GM15510 (cell line): ENCODE results near the gene IFITM2.

ENCODE experiments used
- POLR2A ChIP-seq: IDR thresholded peaks from 3 replicates; pipeline ENCODE4 v1.6.1; 2011; ENCODE audit warnings: borderline replicate concordance; ENCODE audit not compliant: insufficient read length; ENCODE audit errors: extremely low read depth

Gene IFITM2

DNA sequence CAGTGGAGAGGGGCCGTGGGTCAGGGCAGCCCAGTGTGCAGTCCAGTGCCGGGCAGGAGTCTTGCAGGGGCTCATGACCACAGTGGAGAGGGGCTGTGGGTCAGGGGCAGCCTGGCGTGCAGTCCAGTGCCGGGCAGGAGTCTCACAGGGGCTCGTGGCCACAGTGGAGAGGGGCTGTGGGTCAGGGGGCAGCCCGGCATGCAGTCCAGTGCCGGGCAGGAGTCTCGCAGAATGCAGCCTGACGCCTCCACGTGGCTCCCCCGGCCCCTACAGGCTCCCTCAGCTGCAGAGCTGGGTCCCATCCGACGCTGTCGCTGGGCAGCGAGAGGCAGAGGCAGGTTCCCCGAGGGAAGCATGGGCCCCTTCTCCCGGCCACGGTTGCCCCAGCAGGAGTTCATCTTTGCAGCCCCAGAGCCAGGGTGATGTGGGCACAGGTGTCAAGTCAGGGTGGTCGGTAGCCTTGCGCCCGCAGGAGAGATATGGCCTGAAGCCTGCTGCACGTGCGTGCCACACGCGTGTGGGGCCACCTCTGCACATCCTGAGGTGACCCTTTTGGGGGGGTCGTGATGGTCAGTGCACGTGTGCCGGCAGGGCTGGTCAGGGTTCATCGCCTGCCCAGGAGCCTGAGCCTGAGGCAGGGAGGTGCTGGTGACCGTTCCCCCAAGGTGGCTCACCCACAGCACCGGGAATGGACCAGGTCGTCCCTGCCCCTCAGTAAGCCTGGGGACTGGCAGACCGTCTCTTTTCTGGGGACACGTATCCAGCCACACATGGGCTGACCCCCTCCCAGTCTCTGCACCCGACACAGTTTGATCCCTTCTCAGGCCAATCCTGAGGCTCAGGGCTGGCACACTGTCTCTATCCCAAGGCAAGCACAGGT is 11.2 kb upstream of the IFITM2 start:
- TF ChIP-seq POLR2A, result no peak

DNA sequence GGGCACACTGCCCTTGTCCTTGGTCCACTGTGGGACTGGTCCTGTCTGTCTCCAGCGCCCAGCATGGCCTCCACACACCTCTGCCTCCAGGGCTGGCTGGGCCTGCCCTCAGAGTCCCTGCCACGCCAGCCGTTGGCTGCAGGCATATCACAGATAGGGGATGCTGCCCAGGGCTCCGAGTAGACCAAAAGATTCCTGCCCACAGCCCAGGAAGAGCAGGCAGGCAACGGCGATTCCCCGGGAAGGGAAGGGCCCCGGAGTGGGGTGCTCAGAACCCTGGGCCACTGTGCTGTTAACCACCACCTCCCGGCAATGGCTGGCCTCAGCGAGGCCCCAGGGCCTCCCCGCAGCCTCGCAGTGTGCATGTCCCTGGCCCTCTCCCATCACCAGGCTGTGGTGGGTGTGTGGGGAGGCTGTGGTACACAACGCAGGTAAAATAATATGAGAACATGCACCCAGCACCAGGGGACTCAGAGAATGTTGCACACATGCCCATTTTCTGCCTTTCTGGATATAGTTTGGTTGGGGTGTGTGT is 10.5 kb upstream of the IFITM2 start:
- no peak for TF ChIP-seq POLR2A

DNA sequence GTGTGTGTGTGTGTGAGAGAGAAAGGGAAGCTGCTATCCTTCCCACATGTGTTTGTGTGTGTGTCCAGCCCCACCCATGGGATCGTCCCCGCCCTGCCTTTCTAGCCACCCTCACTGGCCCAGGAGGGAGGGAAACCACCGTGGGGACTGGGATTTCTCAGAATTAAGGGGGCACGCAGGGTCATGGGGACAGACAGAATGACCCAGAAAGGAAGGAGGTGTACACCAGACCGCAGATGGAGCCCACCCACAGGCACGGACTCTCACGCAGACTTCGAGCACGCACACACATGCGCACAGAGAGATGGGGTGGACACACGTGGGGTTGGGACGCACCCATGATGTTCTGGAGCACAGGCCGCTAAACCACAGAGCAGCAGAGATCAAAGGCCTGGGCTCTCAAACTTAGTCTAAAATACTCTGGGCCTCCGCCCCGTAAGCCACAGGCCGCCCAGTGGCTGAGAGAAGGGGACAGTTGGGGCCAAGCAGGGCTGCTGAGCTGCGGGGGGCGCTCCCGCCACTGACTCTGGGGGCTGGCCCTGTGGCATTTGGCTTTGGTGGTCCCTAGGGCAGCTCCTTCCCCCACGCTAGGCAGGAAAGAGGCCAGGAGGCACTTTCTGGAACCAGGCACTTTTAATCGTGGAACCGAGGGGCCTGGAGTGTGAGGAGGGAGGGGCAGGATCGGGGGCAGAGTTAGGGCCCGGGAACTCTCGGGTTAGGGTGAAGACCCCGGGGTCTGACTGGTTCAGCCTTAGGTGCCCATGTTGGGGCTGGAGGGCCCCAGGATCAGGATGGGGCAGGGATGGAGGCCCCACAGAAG is 9.8 kb upstream of the IFITM2 start:
- TF ChIP-seq POLR2A, result no peak

DNA sequence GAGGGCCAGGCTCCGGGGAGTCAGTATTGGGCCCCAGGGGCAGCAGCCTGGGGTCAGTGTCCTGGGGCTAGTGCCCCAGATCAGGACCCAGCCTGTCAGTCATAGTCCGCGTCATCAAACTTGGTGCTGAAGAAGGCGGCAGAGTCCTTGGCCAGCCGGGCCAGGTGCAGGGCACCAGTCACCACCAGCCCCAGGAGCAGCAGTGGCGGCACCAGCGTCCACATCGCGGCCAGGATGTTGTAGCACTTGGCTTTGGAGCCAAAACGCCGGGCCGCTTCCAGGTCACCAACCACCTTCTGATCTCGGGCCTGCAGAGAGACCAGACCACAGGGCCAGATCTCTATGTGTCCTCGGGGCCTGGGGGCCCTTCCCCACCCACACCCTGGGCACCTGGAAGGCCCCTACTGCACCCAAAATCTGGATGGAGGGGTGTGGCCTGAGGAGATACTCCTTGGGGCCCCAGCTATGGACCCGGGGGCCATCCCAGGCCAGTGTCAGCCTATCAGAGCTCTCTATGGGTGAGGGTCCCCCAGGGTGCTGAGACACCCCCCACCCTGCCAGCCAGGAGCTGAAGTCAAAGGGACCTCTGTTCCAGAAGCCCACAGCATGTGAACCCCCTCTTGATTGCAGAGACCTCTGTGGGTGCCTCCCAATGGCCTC is 9.1 kb upstream of the IFITM2 start:
- no peak for TF ChIP-seq POLR2A

DNA sequence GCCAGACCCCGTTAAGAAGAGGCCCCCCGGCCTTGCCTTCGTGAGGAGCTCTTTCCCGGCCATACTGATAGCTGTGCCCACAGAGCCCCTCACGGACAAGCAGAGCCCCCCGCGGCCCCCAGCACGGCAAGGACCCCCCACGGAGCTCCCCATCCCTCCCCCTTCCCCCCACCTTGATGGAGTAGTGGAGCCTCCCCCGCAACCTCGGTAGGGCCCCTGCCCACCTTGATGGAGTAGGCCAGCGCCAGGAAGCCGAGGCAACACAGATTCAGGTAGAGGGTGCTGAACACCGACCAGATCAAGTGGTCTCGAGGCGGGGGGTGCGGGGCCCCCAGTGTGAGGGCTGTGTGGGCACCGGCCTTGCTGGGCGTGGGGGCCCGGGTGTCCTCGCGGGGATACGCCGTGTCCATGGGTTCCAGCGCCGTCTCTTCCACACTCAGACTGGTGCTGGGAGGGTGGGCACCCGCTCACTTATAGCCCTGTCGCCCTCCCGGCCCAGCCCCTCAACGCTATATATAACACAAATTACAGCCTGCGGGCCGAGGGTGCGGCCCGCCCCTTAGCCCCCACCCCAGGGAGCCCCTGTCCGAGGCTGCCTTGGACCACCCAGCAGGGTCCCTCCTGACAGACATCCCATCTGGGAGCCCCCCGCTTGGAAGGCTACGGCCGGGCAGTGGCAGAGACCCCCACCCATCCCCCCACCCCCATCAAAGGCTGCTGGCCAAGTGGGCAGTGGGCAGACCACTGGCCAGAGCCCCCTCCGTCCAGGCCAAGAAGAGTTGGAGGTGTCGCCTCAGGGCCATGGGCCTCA is 8.3 kb upstream of the IFITM2 start, which contains the start of gene IFITM5:
Gene IFITM5 (minus strand): TSS at position 446 of the 811 bp plus-strand sequence. CDS start 36 bp downstream, at position 410.
- no peak for TF ChIP-seq POLR2A

DNA sequence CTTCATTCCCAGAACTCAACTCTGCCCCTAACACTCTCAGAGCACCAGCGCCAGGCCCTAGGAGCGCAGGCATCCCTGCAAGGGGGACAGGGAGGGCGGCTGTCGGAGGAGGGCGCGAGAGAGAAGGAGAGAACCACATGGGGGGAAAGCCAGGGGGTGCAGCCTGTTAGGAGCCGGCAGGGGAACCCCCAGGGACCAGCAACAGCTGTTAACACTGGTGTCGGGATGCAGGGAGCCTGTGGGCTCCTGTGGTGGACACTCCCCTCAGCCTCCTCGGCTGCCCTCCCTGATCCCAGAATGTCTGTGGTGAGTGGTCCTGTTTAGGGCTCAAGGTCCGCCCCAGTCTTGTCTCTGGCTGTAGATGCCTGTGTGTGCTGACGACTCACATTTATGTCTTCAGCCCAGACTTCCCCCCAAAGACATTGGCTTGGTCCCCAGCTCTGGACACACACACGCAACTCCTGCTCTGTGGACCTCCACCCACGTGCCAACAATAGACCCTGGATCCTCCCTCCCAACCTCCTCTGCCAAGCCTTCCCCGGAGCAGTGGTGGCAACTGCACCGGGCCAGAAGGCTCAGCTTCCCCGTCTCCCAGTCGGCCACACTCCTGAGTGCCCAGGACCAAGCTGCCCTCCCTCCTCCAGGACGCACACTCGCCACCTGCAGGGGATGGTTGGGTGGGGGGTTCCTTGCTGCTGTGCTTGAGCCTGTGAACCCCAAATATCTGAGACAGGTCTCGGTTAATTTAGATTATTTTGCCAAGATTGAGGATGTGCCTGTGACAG is 7.5 kb upstream of the IFITM2 start:
- no peak for TF ChIP-seq POLR2A

DNA sequence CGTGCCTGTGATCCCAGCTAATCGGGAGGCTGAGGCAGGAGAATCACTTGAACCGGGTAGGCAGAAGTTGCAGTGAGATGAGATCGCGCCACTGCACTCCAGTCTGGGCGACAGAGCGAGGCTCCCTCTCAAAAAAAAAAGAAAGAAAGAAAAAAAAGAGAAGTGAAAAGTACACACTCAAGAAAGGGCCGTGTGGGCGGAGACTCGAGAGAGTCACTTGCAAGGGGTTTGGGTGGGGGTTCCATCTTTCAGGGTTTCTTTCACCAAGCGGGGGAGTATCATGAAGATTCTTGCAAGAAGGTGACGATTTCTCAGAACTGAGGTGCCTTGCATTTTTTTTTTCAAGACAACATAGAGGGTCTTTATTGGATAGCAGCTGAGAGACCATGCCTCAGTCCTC is 4.3 kb upstream of the IFITM2 start:
- no peak for TF ChIP-seq POLR2A

DNA sequence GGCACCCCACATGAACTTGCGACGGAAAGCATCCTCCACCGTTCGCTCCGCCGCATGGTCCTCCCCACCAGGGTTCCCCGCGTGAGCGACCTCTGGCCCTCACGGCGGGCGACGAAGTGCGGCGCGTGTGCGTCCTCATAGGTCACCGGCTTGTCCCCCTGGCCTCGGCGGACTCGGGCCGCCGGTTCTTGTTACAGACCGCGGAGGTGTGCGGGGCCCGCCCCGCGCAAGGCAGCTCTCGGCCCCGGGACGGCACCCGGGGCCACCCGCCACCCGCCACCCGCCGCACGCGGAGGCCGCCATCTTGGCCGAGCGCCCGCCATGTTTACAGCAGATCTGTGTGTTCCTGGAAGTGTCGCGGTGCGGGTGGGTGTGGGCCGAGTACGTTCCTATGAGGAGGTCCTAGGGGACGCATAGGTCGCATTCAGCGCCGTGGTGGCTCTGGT is 3.5 kb upstream of the IFITM2 start:
- no peak for TF ChIP-seq POLR2A

DNA sequence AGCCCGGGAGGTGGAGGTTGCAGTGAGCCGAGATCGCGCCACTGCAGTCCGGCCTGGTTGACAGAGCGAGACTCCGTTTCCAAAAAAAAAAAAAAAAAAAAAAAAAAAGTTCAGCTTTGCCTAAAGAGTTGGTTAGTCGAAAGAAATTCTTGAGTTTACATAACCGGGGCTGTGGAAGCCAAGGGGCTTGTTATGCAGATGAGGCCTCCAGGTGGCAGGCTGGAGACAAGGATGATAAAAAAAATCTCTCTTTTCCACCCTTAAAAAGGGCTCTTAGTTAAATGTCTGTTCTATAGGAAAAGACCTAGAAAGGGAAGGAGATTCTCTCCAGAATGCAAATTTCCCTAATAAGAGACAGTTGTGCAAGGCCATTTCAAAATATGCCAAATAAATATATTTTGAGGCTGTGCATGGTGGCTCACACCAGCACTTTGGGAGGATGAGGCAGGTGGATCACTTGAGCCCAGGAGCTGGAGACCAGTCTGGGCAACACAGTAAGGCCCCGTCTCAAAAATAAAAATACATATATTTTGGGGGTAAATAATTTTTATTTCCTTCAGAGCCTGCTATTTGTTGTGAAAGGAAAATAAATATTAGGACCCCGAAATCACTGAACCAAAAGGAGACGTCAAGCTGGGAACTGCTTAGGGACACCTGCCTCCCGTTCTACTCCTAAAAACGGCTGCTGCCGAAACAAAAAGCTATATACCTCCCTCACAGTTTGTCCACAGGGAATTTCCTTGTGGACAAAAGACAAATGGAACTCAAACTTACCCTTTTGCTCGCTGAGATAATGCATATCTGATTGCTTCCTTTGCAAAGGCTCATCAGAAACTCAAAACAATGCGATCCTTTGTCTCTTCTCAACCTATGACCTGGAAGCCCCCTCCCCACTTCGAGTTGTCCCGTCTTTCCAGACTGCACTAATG is 2.4 kb upstream of the IFITM2 start:
- TF ChIP-seq POLR2A, result no peak

DNA sequence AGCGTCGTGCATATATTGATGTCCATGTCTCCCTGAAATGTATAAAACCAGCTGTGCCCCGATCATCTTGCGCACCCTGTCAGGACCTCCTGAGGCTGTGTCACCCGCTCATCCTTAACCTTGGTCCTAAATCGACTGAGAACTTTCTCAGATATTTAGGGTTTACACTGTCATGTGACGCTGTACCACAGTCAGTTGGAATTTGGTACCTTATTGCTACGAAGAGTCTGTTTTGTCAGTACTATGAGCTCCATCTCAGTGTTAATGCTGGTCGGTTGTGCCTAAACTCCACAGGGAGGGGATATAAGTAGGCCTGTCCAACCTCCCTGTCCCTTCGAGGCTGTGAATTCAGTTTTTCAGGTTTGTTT is 1.8 kb upstream of the IFITM2 start:
- TF ChIP-seq POLR2A, result no peak

DNA sequence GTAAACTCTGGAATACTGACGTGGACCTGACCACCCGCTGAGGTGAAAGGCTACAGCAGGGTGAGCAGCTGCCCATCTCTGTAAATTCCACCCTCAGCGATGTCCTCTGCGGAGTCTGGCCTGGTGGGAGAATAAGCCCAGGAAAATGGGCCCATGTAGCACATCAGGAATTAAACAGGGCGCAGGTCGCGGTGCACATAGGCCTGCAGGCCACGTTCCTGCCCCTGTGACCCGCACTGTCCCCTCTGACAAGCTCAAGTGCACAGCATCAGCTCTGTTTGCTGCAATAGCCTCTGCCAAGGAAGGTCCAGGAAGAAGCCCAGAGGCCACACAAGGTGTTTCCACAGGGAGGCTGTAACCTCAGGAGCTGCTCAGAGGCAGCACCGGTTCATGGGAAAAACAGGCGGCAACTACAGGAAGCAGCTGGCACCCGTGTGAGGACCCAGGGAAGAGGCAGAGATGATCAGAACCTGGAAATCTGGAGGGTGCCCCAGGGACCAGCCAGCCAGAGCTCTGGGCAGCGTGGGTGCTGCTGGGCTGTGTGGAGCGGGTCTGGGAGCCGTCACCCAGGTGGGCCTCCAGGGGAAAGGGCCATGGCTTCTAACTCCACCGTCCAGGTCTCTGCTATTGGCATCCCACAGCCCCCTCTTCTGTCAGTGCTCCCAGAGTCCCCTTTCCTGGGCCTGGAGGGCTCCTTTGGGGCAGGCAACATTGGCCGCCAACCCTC is 808 bp upstream of the IFITM2 start:
- no peak for TF ChIP-seq POLR2A

DNA sequence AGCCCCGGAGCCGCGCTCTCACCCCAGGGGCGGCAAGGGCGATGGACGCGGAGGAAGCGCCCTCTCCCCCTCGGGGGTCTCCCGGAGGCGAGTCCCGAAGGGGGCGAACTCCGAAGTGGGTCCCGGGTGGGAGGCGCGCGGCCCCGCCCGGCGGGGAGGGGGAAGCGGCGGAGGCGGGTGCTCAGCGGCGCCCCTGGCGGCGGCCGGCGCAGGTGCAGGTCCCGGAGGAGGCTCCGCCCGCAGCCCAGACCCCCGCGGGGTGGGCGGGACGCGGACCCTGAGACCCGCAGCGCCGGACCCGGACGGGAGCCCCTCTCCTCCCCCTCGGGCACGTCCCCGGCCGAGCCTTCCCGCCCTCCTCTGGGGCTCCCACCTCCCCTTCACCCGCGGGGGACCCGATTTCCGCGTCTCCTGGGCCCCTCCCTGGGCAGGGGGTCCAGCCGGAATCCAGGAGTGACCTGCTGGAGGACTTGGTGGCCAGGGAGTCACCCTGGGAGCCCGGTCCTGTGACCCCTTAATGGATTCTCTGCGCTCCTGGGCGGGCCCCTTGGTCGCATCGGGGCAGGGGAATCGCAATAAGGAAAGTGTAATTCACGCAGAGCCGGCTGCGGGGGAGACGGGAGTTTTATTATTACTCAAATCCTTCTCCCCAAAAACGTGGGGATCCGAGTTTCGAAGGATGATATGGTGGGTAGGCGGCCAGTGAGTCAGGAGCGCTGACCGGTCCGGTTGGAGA is 3.6 kb downstream of the IFITM2 start:
- peak; percentile 3 for TF ChIP-seq POLR2A
